ENCODE measurements around the gene ITGB5.
"Not testable (repeated sequence)": the region's sequence is repeated elsewhere in the genome, so short reads cannot be mapped to it uniquely, and the experiment has no call there.

The ITGB5 gene

GRCh38 chr3:124788254-124788745 is 98.9 kb downstream of the ITGB5 start:
- no peak for DNase-seq (ENCODE audit: low read depth, low spot score)

- DNase-seq (ENCODE audit: low read depth, low spot score), result no peak
These were observed 99.5 kb downstream of the ITGB5 start for GRCh38 chr3:124787476-124788195.

GRCh38 chr3:124786511-124787241 is 100.5 kb downstream of the ITGB5 start:
- no peak for DNase-seq (ENCODE audit: low read depth, low spot score)

- no peak for DNase-seq (ENCODE audit: low read depth, low spot score)
These were observed 101.2 kb downstream of the ITGB5 start for GRCh38 chr3:124785973-124786372.

GRCh38 chr3:124784686-124785382 is 102.3 kb downstream of the ITGB5 start:
- no peak for DNase-seq (ENCODE audit: low read depth, low spot score)

GRCh38 chr3:124783696-124784095 is 103.5 kb downstream of the ITGB5 start:
- no peak for DNase-seq (ENCODE audit: low read depth, low spot score)

- DNase-seq (ENCODE audit: low read depth, low spot score), result not testable (repeated sequence)
These were observed 104.8 kb downstream of the ITGB5 start for GRCh38 chr3:124782377-124782712.

GRCh38 chr3:124781476-124782376 is 105.4 kb downstream of the ITGB5 start:
- DNase-seq (ENCODE audit: low read depth, low spot score), result no peak

GRCh38 chr3:124780761-124781475 is 106.2 kb downstream of the ITGB5 start:
- DNase-seq (ENCODE audit: low read depth, low spot score), result no peak

- DNase-seq (ENCODE audit: low read depth, low spot score), result no peak
These were observed 106.8 kb downstream of the ITGB5 start for GRCh38 chr3:124780356-124780755.

GRCh38 chr3:124779751-124780191 is 107.4 kb downstream of the ITGB5 start:
- DNase-seq (ENCODE audit: low read depth, low spot score), result no peak

- no peak for DNase-seq (ENCODE audit: low read depth, low spot score)
These were observed 108.0 kb downstream of the ITGB5 start for GRCh38 chr3:124779116-124779515.

- DNase-seq (ENCODE audit: low read depth, low spot score), result no peak
These were observed 109.2 kb downstream of the ITGB5 start for GRCh38 chr3:124777762-124778470.

- no peak for DNase-seq (ENCODE audit: low read depth, low spot score)
These were observed 110.3 kb downstream of the ITGB5 start for GRCh38 chr3:124776856-124777255.

GRCh38 chr3:124775877-124776276 is 111.3 kb downstream of the ITGB5 start:
- no peak for DNase-seq (ENCODE audit: low read depth, low spot score)

- DNase-seq (ENCODE audit: low read depth, low spot score), result no peak
These were observed 112.2 kb downstream of the ITGB5 start for GRCh38 chr3:124774841-124775402.

GRCh38 chr3:124774327-124774718 is 112.8 kb downstream of the ITGB5 start:
- DNase-seq (ENCODE audit: low read depth, low spot score), result no peak

- DNase-seq (ENCODE audit: low read depth, low spot score), result no peak
These were observed 113.5 kb downstream of the ITGB5 start for GRCh38 chr3:124773351-124774326.
